Measurements from ENCODE around the gene MESP2.

Gene MESP2

GRCh38 chr15:89820666-89821611 lies 44.8 kb downstream of the MESP2 start:
- no peaks in the 10 kb centered on the region for H3K27me3 ChIP-seq (ENCODE audit: insufficient read depth, low read length)
- H3K79me2 ChIP-seq (ENCODE audit: insufficient read depth, low read length): no peaks in the 10 kb centered on the region
- 0 out of 2 replicates have a peak, but pooled peaks cover under 1% of the 10 kb centered on the region for H3K9me3 ChIP-seq (ENCODE audit: low read length)
- no peak overlapping the region for H3K4me3 ChIP-seq (ENCODE audit: low read depth, low read length, poor library complexity, severe bottlenecking)
- H4K20me1 ChIP-seq (ENCODE audit: insufficient read depth, low read length): no peaks in the 10 kb centered on the region
- no peak for TF ChIP-seq CTCF (IDR thresholded peaks at IDR 0.05; ENCODE audit: low read length)
- TF ChIP-seq EZH2 (IDR thresholded peaks at IDR 0.05; ENCODE audit: borderline replicate concordance, low read length): no peak
- no peaks in the 10 kb centered on the region for H3K4me1 ChIP-seq (ENCODE audit: insufficient read depth, low read length, severe bottlenecking)
- H3K4me2 ChIP-seq (ENCODE audit: low read length): no peak overlapping the region
- no peak overlapping the region for H2AFZ ChIP-seq (ENCODE audit: low read length)
- H3F3A ChIP-seq (ENCODE audit: insufficient read depth, low read length): no peaks in the 10 kb centered on the region
- no peak overlapping the region for H3K27ac ChIP-seq (ENCODE audit: low read depth, low read length, poor library complexity, severe bottlenecking)
- H3K9me2 ChIP-seq (ENCODE audit: low read depth, low read length): no peaks in the 10 kb centered on the region
- H3K36me3 ChIP-seq (ENCODE audit: insufficient read depth, low read length): no peaks in the 10 kb centered on the region
- no peak overlapping the region for H3K9ac ChIP-seq (ENCODE audit: low read length)

- no peaks in the 10 kb centered on the region for H3K79me2 ChIP-seq (ENCODE audit: insufficient read depth, low read length)
- no peaks in the 10 kb centered on the region for H3K4me1 ChIP-seq (ENCODE audit: insufficient read depth, low read length, severe bottlenecking)
- no peak overlapping the region for H3K27ac ChIP-seq (ENCODE audit: low read depth, low read length, poor library complexity, severe bottlenecking)
- no peak overlapping the region for H3K4me3 ChIP-seq (ENCODE audit: low read depth, low read length, poor library complexity, severe bottlenecking)
- H3F3A ChIP-seq (ENCODE audit: insufficient read depth, low read length): no peaks in the 10 kb centered on the region
- no peak overlapping the region for H3K9ac ChIP-seq (ENCODE audit: low read length)
- H3K36me3 ChIP-seq (ENCODE audit: insufficient read depth, low read length): no peaks in the 10 kb centered on the region
- no peaks in the 10 kb centered on the region for H3K9me2 ChIP-seq (ENCODE audit: low read depth, low read length)
- no peak overlapping the region for H3K4me2 ChIP-seq (ENCODE audit: low read length)
- no peaks in the 10 kb centered on the region; the same call in 1 of the 2 replicates for H3K27me3 ChIP-seq (ENCODE audit: insufficient read depth, low read length)
- H4K20me1 ChIP-seq (ENCODE audit: insufficient read depth, low read length): no peaks in the 10 kb centered on the region
- TF ChIP-seq CTCF (IDR thresholded peaks at IDR 0.05; ENCODE audit: low read length) (no peak), EZH2 (IDR thresholded peaks at IDR 0.05; ENCODE audit: borderline replicate concordance, low read length) (no peak)
- H2AFZ ChIP-seq (ENCODE audit: low read length): no peak overlapping the region
- no peaks in the 10 kb centered on the region for H3K9me3 ChIP-seq (ENCODE audit: low read length)
These were observed 45.9 kb downstream of the MESP2 start for GRCh38 chr15:89822026-89822425.

GRCh38 chr15:89822611-89822950 lies 46.4 kb downstream of the MESP2 start:
- no peaks in the 10 kb centered on the region for H3F3A ChIP-seq (ENCODE audit: insufficient read depth, low read length)

More at GRCh38 chr15:89822611-89822950, 46.4 kb downstream of the MESP2 start:
- no peaks in the 10 kb centered on the region for H3K9me2 ChIP-seq (ENCODE audit: low read depth, low read length)
- no peaks in the 10 kb centered on the region for H3K36me3 ChIP-seq (ENCODE audit: insufficient read depth, low read length)
- no peak overlapping the region for H3K27ac ChIP-seq (ENCODE audit: low read depth, low read length, poor library complexity, severe bottlenecking)
- no peaks in the 10 kb centered on the region; the same call in 1 of the 2 replicates for H3K27me3 ChIP-seq (ENCODE audit: insufficient read depth, low read length)
- no peak overlapping the region for H3K4me2 ChIP-seq (ENCODE audit: low read length)
- H2AFZ ChIP-seq (ENCODE audit: low read length): no peak overlapping the region
- no peak overlapping the region for H3K4me3 ChIP-seq (ENCODE audit: low read depth, low read length, poor library complexity, severe bottlenecking)
- H3K9me3 ChIP-seq (ENCODE audit: low read length): no peaks in the 10 kb centered on the region
- TF ChIP-seq EZH2 (IDR thresholded peaks at IDR 0.05; ENCODE audit: borderline replicate concordance, low read length): no peak
- TF ChIP-seq CTCF (IDR thresholded peaks at IDR 0.05; ENCODE audit: low read length): no peak
- no peaks in the 10 kb centered on the region for H3K79me2 ChIP-seq (ENCODE audit: insufficient read depth, low read length)
- H3K4me1 ChIP-seq (ENCODE audit: insufficient read depth, low read length, severe bottlenecking): no peaks in the 10 kb centered on the region
- no peak overlapping the region for H3K9ac ChIP-seq (ENCODE audit: low read length)
- no peaks in the 10 kb centered on the region for H4K20me1 ChIP-seq (ENCODE audit: insufficient read depth, low read length)

Measured in OCI-LY1 (cell line).